MCF 10A (cell line): ENCODE measurements around the gene LDB1. TPM values are rescaled to one million over a fixed set of nuclear protein-coding genes. Genes with fewer than 3 reads are reported as not detected.

ENCODE experiments used
- BruUV-seq: library from RNA; stranded (reverse); fragments of 400-500 nt; replicated peaks from 2 replicates; lab custom pipeline; 2021; lab: Mats Ljungman, UMichigan
- CTCF ChIA-PET: fragments of 300-600 bp; sonication (Branson Sonifier 250); formaldehyde crosslinking; extraction: SDS; loops from one replicate; lab custom pipeline; 2021; ENCODE audit warnings: antibody characterized with exemption, inconsistent platforms; lab: Yijun Ruan, JAX
- POLR2A ChIA-PET: fragments of 300-600, 350-650 bp; sonication (Branson Sonifier 250); formaldehyde crosslinking; extraction: SDS; loops from one replicate; lab custom pipeline; 2020; ENCODE audit warnings: antibody characterized with exemption, inconsistent platforms; lab: Yijun Ruan, JAX
- DNase-seq: peaks from one replicate; pipeline ENCODE4 v3.0.0-alpha.2; 2018; ENCODE audit not compliant: unreplicated experiment
- H3K27ac Mint-ChIP-seq: one replicate; pipeline ENCODE4 v1.8.0; 2022; ENCODE audit warnings: mild to moderate bottlenecking, low read depth, mixed read lengths; ENCODE audit not compliant: unreplicated experiment
- H3K27me3 Mint-ChIP-seq: one replicate; pipeline ENCODE4 v1.8.0; 2022; ENCODE audit warnings: mixed read lengths; ENCODE audit not compliant: insufficient read depth, unreplicated experiment
- H3K36me3 Mint-ChIP-seq: one replicate; pipeline ENCODE4 v1.8.0; 2022; ENCODE audit warnings: mild to moderate bottlenecking, moderate library complexity, mixed read lengths; ENCODE audit not compliant: insufficient read depth, unreplicated experiment
- H3K4me1 Mint-ChIP-seq: one replicate; pipeline ENCODE4 v1.8.0; 2022; ENCODE audit warnings: mixed read lengths; ENCODE audit not compliant: insufficient read depth, unreplicated experiment
- H3K4me3 Mint-ChIP-seq: one replicate; pipeline ENCODE4 v1.8.0; 2022; ENCODE audit warnings: mild to moderate bottlenecking, moderate library complexity, mixed read lengths; ENCODE audit not compliant: unreplicated experiment
- H3K9me3 Mint-ChIP-seq: one replicate; pipeline ENCODE4 v1.8.0; 2022; ENCODE audit warnings: mixed read lengths; ENCODE audit not compliant: unreplicated experiment
- CTCF ChIP-seq: fragments of 200-600 bp; IDR thresholded peaks from one replicate; pipeline ENCODE4 v1.8.0; 2022; ENCODE audit warnings: antibody characterized with exemption, mild to moderate bottlenecking; ENCODE audit not compliant: unreplicated experiment
- intact Hi-C: fragments of 100-400 bp; cut with micrococcal nuclease; formaldehyde crosslinking; loops from 2 replicates; pipeline ENCODE4 v1.14.1; 2022
- total RNA-seq: library from RNA; stranded (reverse); gene quantifications from 2 replicates; pipeline ENCODE4 v1.2.3, GENCODE V29; 2022

LDB1 gene
- total RNA-seq, 1 experiment from 2014 or later, result 28.9 TPM

- BruUV-seq, result no TSS peak
- POLR2A ChIA-PET, result interaction anchor here (0.5 to 2.5 kb wide), 13 partner anchors 8 to 455 kb away, joined by 3 to 25 read pairs (median 4); partner anchors contain the start of genes ARMH3, LDB1, NFKB2 and NPM3
- intact Hi-C loops, result loop anchor here (1.0 kb wide), 3 partner anchors 9 to 247 kb away; partner anchors contain the start of genes ARMH3 and OGA
These were observed 55.2 kb downstream of the LDB1 start, which contains the start of gene HPS6 for GRCh38 chr10:102064868-102065560. Gene HPS6 (plus strand): TSS chr10:102065349. CDS start chr10:102065475, 126 bp downstream.

GRCh38 chr10:102064503-102064867 lies 55.7 kb downstream of the LDB1 start:
- ChIA-PET POLR2A (no interaction called here), CTCF (no interaction called here)
- intact Hi-C loops, result no loop called here
- Mint-ChIP-seq H3K36me3 (peaks cover 11% of the 10 kb centered on the region), H3K4me1 (peaks cover 16% of the 10 kb centered on the region), H3K27me3 (no peaks in the 10 kb centered on the region), H3K9me3 (no peaks in the 10 kb centered on the region), H3K27ac (peak overlapping the region; percentile 83), H3K4me3 (peak overlapping the region; percentile 83)
- DNase-seq, result no peak
- TF ChIP-seq CTCF, result no peak
- BruUV-seq, result TSS peak; percentile 73

More at GRCh38 chr10:102064868-102065560, 55.2 kb downstream of the LDB1 start, which contains the start of gene HPS6:
- H3K4me1 Mint-ChIP-seq, result peaks cover 16% of the 10 kb centered on the region
- H3K9me3 Mint-ChIP-seq, result no peaks in the 10 kb centered on the region
- peak within 1 kb of the TSS; percentile 83 for H3K27ac Mint-ChIP-seq
- no peaks in the 10 kb centered on the region for H3K27me3 Mint-ChIP-seq
- H3K36me3 Mint-ChIP-seq, result peaks cover 14% of the 10 kb centered on the region
- TF ChIP-seq CTCF, result no peak
- H3K4me3 Mint-ChIP-seq, result peak within 1 kb of the TSS; percentile 83
- CTCF ChIA-PET, result interaction anchor here (0.6 to 2.7 kb wide), 4 partner anchors 67 to 228 kb away, joined by 3 to 12 read pairs (median 4); no protein-coding TSS in a partner anchor
- DNase-seq, result peak; percentile 93

GRCh38 chr10:102059987-102060386 lies 60.2 kb downstream of the LDB1 start:
- POLR2A ChIA-PET, result interaction anchor here (0.9 to 1.7 kb wide), 2 partner anchors 54 to 211 kb away, joined by 3 to 4 read pairs; no protein-coding TSS in a partner anchor

More at GRCh38 chr10:102059987-102060386, 60.2 kb downstream of the LDB1 start:
- H3K4me3 Mint-ChIP-seq, result no peak overlapping the region
- CTCF ChIA-PET, result interaction anchor here (0.6 to 4.4 kb wide), 2 partner anchors 13 to 219 kb away, joined by 3 to 25 read pairs; no protein-coding TSS in a partner anchor
- no peak for TF ChIP-seq CTCF
- H3K4me1 Mint-ChIP-seq, result peaks cover 17% of the 10 kb centered on the region
- no peak overlapping the region for H3K27ac Mint-ChIP-seq
- intact Hi-C loops, result no loop called here
- no peaks in the 10 kb centered on the region for H3K36me3 Mint-ChIP-seq
- no peaks in the 10 kb centered on the region for H3K27me3 Mint-ChIP-seq
- BruUV-seq, result no TSS peak
- no peaks in the 10 kb centered on the region for H3K9me3 Mint-ChIP-seq
- DNase-seq, result no peak

Other genes with a start within 250 kb of the LDB1 start
- gene ARMH3, start 64.2 kb downstream of the LDB1 start, total RNA-seq, result 17.6 and 18.9 TPM in 2 replicates
- gene HPS6, start 55.0 kb downstream of the LDB1 start, total RNA-seq, result 15.0 and 16.6 TPM in 2 replicates
- gene PPRC1, start 12.7 kb upstream of the LDB1 start, total RNA-seq, result 50.4 and 68.2 TPM in 2 replicates
- gene NOLC1, start 32.0 kb upstream of the LDB1 start, total RNA-seq, result 122 and 168 TPM in 2 replicates
- not detected in 2 replicates for gene ELOVL3, start 105.9 kb upstream of the LDB1 start, total RNA-seq
- gene PITX3, start 121.1 kb upstream of the LDB1 start, total RNA-seq, result not detected in 2 replicates
- gene GBF1, start 125.2 kb upstream of the LDB1 start, total RNA-seq, result 50.0 and 50.6 TPM in 2 replicates